HEK293T (cell line): ENCODE data around the gene FOXO3.

Experiments
- ARNT ChIP-seq: fragments of 450-650 bp; IDR thresholded peaks from 2 replicates; pipeline ENCODE4 v1.6.1; 2017; ENCODE audit warnings: mild to moderate bottlenecking
- BHLHE40 ChIP-seq: fragments of 450-650 bp; IDR thresholded peaks from 2 replicates; pipeline ENCODE4 v1.6.1; 2016; ENCODE audit warnings: mild to moderate bottlenecking, moderate library complexity, borderline replicate concordance
- CTBP1 ChIP-seq: fragments of 450-650 bp; IDR thresholded peaks from 2 replicates; pipeline ENCODE4 v1.6.1; 2016; ENCODE audit warnings: borderline replicate concordance
- ELF4 ChIP-seq: fragments of 450-650 bp; IDR thresholded peaks from 2 replicates; pipeline ENCODE4 v1.6.1; 2017; ENCODE audit warnings: antibody characterized with exemption
- FOXK2 ChIP-seq: fragments of 450-650 bp; IDR thresholded peaks from 2 replicates; pipeline ENCODE4 v1.6.1; 2016; ENCODE audit warnings: mild to moderate bottlenecking
- LEF1 ChIP-seq: fragments of 450-650 bp; IDR thresholded peaks from 2 replicates; pipeline ENCODE4 v1.6.1; 2017; ENCODE audit warnings: mild to moderate bottlenecking, borderline replicate concordance
- SUZ12 ChIP-seq: fragments of 450-650 bp; IDR thresholded peaks from 2 replicates; pipeline ENCODE4 v1.6.1; 2016; ENCODE audit warnings: mild to moderate bottlenecking

DNA sequence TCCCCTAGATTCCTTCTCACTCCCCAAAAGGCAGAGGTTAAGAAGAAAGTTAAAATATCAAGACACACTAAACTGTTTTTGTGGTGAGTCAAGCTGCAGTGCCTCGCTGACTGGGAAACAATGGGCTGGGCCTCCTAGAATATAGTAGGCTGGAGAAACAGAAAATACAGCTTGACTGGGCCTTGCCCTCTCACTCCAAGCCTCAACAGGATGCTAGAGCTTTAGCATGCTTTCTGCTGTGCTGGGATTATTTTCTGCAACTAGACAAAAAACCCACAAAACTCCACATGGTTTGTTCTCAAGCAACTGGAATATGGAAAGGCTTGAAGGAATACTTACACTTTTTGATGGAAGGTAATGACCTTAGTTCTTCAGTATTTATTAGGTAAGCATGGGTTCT, 27.9 kb downstream of the FOXO3 start:
- no peak for TF ChIP-seq LEF1
- no peak for TF ChIP-seq CTBP1
- TF ChIP-seq FOXK2, result no peak
- no peak for TF ChIP-seq SUZ12
- TF ChIP-seq ELF4, result no peak
- TF ChIP-seq ARNT, result no peak
- no peak for TF ChIP-seq BHLHE40
